ENCODE measurements around the gene NECAP2. TPM values are rescaled to one million over a fixed set of nuclear protein-coding genes. Genes with fewer than 3 reads are reported as not detected.

NECAP2 gene
- total RNA-seq, 1 experiment from 2014 or later, result 129 TPM

GRCh38 chr1:16410803-16411202, 29.7 kb upstream of the NECAP2 start:
- Histone ChIP-seq H3K36me3 (no peaks in the 10 kb centered on the region), H3K27ac (no peak overlapping the region), H3K4me3 (no peak overlapping the region), H3K9me3 (replicated peaks) (no peaks in the 10 kb centered on the region), H3K4me1 (replicated peaks) (no peaks in the 10 kb centered on the region), H3K27me3 (replicated peaks) (no peaks in the 10 kb centered on the region)
- no peak for DNase-seq (ENCODE audit: low read depth in 1 of 2, low spot score in 2 of 2)

DNA sequence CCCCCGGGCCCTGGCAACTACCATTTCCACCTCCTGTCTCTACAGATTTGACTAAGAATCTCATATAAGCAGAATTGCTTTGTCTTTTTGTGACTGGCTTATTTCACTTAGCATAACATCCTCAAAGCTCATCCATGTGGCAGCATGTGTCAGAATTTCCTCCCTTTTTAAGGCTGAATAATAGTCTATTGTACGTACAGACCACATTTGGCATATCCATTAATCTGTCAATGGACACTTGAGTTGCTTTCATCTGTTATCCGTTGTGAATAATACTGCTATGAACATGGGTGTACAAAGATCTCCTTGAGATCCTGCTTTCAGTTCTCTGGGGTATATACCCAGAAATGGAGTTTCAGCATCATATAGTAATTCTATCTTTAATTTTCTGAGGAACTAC, 27.3 kb upstream of the NECAP2 start:
- no peaks in the 10 kb centered on the region for H3K27me3 ChIP-seq (replicated peaks)
- no peak overlapping the region for H3K4me3 ChIP-seq
- H3K36me3 ChIP-seq, result no peaks in the 10 kb centered on the region
- H3K9me3 ChIP-seq (replicated peaks), result no peaks in the 10 kb centered on the region
- DNase-seq (ENCODE audit: low read depth in 1 of 2, low spot score in 2 of 2), result no peak
- H3K27ac ChIP-seq, result no peak overlapping the region
- no peaks in the 10 kb centered on the region for H3K4me1 ChIP-seq (replicated peaks)

GRCh38 chr1:16418823-16419425, 21.6 kb upstream of the NECAP2 start:
- Histone ChIP-seq H3K27ac (no peak overlapping the region), H3K9me3 (replicated peaks) (no peaks in the 10 kb centered on the region), H3K4me3 (no peak overlapping the region), H3K27me3 (replicated peaks) (no peaks in the 10 kb centered on the region), H3K36me3 (no peaks in the 10 kb centered on the region), H3K4me1 (replicated peaks) (0 out of 2 replicates have a peak, but pooled peaks cover 4% of the 10 kb centered on the region)
- no peak for DNase-seq (ENCODE audit: low read depth in 1 of 2, low spot score in 2 of 2)

DNA sequence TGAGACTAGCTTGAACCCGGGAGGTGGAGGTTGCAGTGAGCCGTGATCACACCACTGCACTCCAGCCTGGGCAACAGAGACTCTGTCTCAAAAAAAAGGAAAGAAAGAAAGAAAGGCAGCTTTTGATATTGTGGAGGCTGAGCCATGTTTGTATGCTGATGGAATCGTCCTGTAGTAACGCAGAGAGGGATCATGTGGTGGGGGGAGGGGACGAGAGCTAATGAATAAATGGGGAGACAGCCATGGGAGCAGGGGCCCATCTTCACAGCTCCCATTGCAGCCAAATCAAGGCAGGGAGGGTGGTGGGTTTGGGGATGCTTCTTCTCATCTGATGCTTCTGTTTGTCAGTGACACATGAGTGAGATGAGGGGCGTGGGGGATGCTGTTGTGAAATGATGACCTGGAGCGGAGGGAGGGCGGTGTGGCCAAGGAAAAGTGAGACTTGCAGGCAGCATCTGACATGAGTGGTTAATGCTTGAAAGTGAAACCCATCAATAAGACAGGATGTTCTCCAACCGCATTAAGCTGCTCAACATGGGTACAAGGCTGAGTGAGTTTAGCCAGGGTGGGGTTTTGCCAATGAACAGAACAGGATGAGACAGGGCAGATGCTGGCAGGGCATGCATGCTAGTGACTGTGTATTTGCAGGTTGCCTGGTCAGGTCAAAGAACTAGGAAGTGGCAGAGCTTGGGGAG, 20.0 kb upstream of the NECAP2 start:
- no peak for DNase-seq (ENCODE audit: low read depth in 1 of 2, low spot score in 2 of 2)
- Histone ChIP-seq H3K4me1 (replicated peaks) (0 out of 2 replicates have a peak, but pooled peaks cover 4% of the 10 kb centered on the region), H3K36me3 (no peaks in the 10 kb centered on the region), H3K9me3 (replicated peaks) (no peaks in the 10 kb centered on the region), H3K27ac (no peak overlapping the region), H3K27me3 (replicated peaks) (no peaks in the 10 kb centered on the region), H3K4me3 (no peak overlapping the region)

GRCh38 chr1:16421201-16421600, 19.3 kb upstream of the NECAP2 start:
- Histone ChIP-seq H3K4me1 (replicated peaks) (0 out of 2 replicates have a peak, but pooled peaks cover 4% of the 10 kb centered on the region), H3K27ac (no peak overlapping the region)

GRCh38 chr1:16422041-16422440, 18.5 kb upstream of the NECAP2 start:
- Histone ChIP-seq H3K9me3 (replicated peaks) (no peaks in the 10 kb centered on the region), H3K27ac (no peak overlapping the region), H3K36me3 (no peaks in the 10 kb centered on the region), H3K27me3 (replicated peaks) (no peaks in the 10 kb centered on the region), H3K4me3 (no peak overlapping the region), H3K4me1 (replicated peaks) (0 out of 2 replicates have a peak, but pooled peaks cover 4% of the 10 kb centered on the region)
- DNase-seq (ENCODE audit: low read depth in 1 of 2, low spot score in 2 of 2), result no peak

More at GRCh38 chr1:16421201-16421600, 19.3 kb upstream of the NECAP2 start:
- H3K4me3 ChIP-seq, result no peak overlapping the region
- no peaks in the 10 kb centered on the region for H3K27me3 ChIP-seq (replicated peaks)
- H3K36me3 ChIP-seq, result no peaks in the 10 kb centered on the region
- DNase-seq (ENCODE audit: low read depth in 1 of 2, low spot score in 2 of 2), result no peak
- H3K9me3 ChIP-seq (replicated peaks), result no peaks in the 10 kb centered on the region

DNA sequence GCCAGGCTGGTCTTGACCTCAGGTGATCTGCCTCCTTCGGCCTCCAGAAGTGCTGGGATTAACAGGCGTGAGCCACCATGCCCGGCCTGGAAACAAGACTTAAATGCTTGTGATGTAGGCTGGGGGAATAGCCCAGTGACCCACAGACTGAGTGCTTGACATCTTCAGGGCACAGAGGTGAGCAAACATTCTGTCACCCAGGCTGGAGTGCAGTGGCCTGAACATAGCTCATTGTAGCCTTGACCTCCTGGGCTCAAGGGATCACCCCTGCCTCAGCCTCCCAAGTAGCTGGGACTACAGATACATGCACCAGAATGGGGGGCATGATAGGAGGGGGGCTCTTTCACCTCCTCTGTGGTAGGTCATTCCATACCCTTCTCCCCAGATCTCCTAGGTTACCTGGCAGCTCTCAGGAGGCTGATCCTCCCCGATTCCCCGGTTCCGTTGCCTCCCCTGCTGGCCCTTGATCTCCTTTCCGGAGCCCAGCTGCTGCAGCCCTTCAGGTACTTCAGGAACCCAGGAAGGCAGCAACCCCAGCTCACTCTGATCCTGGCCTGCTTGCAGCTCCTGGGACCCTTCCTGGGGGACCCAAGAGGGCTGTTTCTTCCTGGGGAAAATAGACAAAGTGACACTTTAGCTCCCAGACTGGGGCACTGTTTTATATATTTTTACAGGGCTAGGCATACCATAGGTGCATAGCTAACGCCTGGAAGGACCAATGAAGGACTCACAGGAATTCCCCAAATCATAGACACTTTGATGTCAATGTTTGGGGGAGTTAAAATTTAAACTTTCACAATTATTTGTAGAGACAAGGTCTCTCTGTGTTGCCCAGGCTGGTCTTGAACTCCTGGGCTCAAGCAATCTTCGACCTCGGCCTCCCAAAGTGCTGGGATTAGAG, 15.1 kb upstream of the NECAP2 start:
- H3K4me3 ChIP-seq, result no peak overlapping the region
- no peaks in the 10 kb centered on the region for H3K9me3 ChIP-seq (replicated peaks)
- H3K36me3 ChIP-seq, result no peaks in the 10 kb centered on the region
- no peak for DNase-seq (ENCODE audit: low read depth in 1 of 2, low spot score in 2 of 2)
- no peaks in the 10 kb centered on the region for H3K27me3 ChIP-seq (replicated peaks)
- H3K27ac ChIP-seq, result no peak overlapping the region
- 0 out of 2 replicates have a peak, but pooled peaks cover 4% of the 10 kb centered on the region for H3K4me1 ChIP-seq (replicated peaks)

GRCh38 chr1:16430606-16431005, 9.9 kb upstream of the NECAP2 start:
- no peaks in the 10 kb centered on the region for H3K27me3 ChIP-seq (replicated peaks)
- no peak overlapping the region for H3K4me3 ChIP-seq
- no peak for DNase-seq (ENCODE audit: low read depth in 1 of 2, low spot score in 2 of 2)
- H3K4me1 ChIP-seq (replicated peaks), result 0 out of 2 replicates have a peak, but pooled peaks cover 4% of the 10 kb centered on the region
- no peaks in the 10 kb centered on the region for H3K9me3 ChIP-seq (replicated peaks)
- no peaks in the 10 kb centered on the region for H3K36me3 ChIP-seq
- H3K27ac ChIP-seq, result no peak overlapping the region

DNA sequence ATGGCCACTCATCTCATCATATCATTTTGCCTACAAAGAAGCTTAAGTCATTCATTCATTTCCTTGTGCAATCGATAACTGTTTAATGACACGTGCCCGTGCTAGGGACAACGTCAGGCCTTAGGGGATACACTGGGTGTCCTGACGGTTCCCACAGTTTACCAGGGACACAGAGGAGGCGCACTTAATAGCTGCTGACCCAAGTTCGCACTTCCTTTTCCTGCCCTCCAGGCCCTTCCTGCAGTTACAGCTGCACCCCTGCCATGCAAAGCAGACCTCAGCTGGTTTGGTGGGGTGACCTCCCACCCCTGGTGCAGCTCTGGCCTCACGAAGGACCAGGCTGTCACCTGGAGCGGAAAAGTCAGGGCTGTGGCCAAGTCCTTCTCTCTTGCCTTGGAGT, 7.5 kb upstream of the NECAP2 start:
- H3K4me3 ChIP-seq, result no peak overlapping the region

GRCh38 chr1:16434007-16434406, 6.5 kb upstream of the NECAP2 start:
- no peaks in the 10 kb centered on the region for H3K36me3 ChIP-seq
- H3K27me3 ChIP-seq (replicated peaks), result no peaks in the 10 kb centered on the region

More for the DNA sequence above, 7.5 kb upstream of the NECAP2 start:
- H3K27me3 ChIP-seq (replicated peaks), result no peaks in the 10 kb centered on the region
- no peak overlapping the region for H3K27ac ChIP-seq
- no peaks in the 10 kb centered on the region for H3K36me3 ChIP-seq
- DNase-seq (ENCODE audit: low read depth in 1 of 2, low spot score in 2 of 2), result no peak
- 0 out of 2 replicates have a peak, but pooled peaks cover 4% of the 10 kb centered on the region for H3K4me1 ChIP-seq (replicated peaks)
- H3K9me3 ChIP-seq (replicated peaks), result no peaks in the 10 kb centered on the region

GRCh38 chr1:16434501-16434900, 6.0 kb upstream of the NECAP2 start:
- no peaks in the 10 kb centered on the region for H3K36me3 ChIP-seq
- no peaks in the 10 kb centered on the region for H3K9me3 ChIP-seq (replicated peaks)
- no peak overlapping the region for H3K27ac ChIP-seq
- DNase-seq (ENCODE audit: low read depth in 1 of 2, low spot score in 2 of 2), result no peak
- H3K27me3 ChIP-seq (replicated peaks), result no peaks in the 10 kb centered on the region
- H3K4me3 ChIP-seq, result no peak overlapping the region
- H3K4me1 ChIP-seq (replicated peaks), result 0 out of 2 replicates have a peak, but pooled peaks cover 4% of the 10 kb centered on the region

More at GRCh38 chr1:16434007-16434406, 6.5 kb upstream of the NECAP2 start:
- DNase-seq (ENCODE audit: low read depth in 1 of 2, low spot score in 2 of 2), result no peak
- H3K4me3 ChIP-seq, result no peak overlapping the region
- no peaks in the 10 kb centered on the region for H3K9me3 ChIP-seq (replicated peaks)
- H3K27ac ChIP-seq, result no peak overlapping the region
- H3K4me1 ChIP-seq (replicated peaks), result 0 out of 2 replicates have a peak, but pooled peaks cover 4% of the 10 kb centered on the region

GRCh38 chr1:16436946-16437474, 3.5 kb upstream of the NECAP2 start, which contains the start of gene SPATA21:
Gene SPATA21, minus strand, starts transcription at chr1:16437424. Its CDS starts 6,053 bp downstream, at chr1:16431371.
- no peak within 1 kb of the TSS for H3K27ac ChIP-seq
- no peak within 1 kb of the TSS for H3K4me3 ChIP-seq
- peaks cover 11% of the 10 kb centered on the region for H3K36me3 ChIP-seq
- no peak for DNase-seq (ENCODE audit: low read depth in 1 of 2, low spot score in 2 of 2)
- H3K27me3 ChIP-seq (replicated peaks), result no peaks in the 10 kb centered on the region
- H3K9me3 ChIP-seq (replicated peaks), result no peaks in the 10 kb centered on the region
- peaks cover 8% of the 10 kb centered on the region for H3K4me1 ChIP-seq (replicated peaks)

DNA sequence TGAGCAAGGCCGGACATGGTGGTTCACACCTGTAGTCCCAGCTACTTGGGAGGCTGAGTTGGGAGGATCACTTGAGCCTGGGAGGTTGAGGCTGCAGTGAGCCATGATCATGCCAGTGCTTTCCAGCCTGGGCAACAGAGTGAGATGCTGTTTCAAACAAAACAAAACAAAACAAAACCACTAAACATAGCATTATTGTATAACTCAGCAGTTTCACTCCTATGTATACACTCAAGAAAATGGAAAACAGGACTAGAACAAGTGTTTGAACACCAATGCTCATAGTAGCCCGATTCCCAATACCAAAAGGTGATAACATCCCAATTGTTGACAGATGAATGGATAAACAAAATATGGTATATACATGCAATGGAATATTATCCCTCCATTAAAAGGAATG, 2.0 kb upstream of the NECAP2 start:
- no peak overlapping the region for H3K4me3 ChIP-seq
- H3K9me3 ChIP-seq (replicated peaks), result no peaks in the 10 kb centered on the region
- H3K36me3 ChIP-seq, result peaks cover 26% of the 10 kb centered on the region
- no peak for DNase-seq (ENCODE audit: low read depth in 1 of 2, low spot score in 2 of 2)
- peaks cover 8% of the 10 kb centered on the region for H3K4me1 ChIP-seq (replicated peaks)
- no peak overlapping the region for H3K27ac ChIP-seq
- H3K27me3 ChIP-seq (replicated peaks), result no peaks in the 10 kb centered on the region

Data from SJSA1 (cell line).